HEK293 (cell line): ENCODE data around the gene RASA4.
"Not testable (repeated sequence)": the region's sequence is repeated elsewhere in the genome, so short reads cannot be mapped to it uniquely, and the experiment has no call there.

Source experiments
- CTCF ChIP-seq: fragments of 450-650 bp; formaldehyde crosslinking; IDR thresholded peaks from 2 replicates; pipeline ENCODE4 v1.5.1; 2016; ENCODE audit warnings: missing biosample characterization, missing genetic modification characterization
- EGR2 ChIP-seq: fragments of 450-650 bp; formaldehyde crosslinking; IDR thresholded peaks from 2 replicates; pipeline ENCODE4 v1.5.1; 2016; ENCODE audit warnings: low read depth, missing biosample characterization, missing genetic modification characterization
- REST ChIP-seq: fragments of 450-650 bp; formaldehyde crosslinking; IDR thresholded peaks from 2 replicates; pipeline ENCODE4 v1.5.1; 2016; ENCODE audit warnings: missing biosample characterization, missing genetic modification characterization
- YY1 ChIP-seq: fragments of 450-650 bp; formaldehyde crosslinking; IDR thresholded peaks from 2 replicates; pipeline ENCODE4 v1.5.1; 2018; ENCODE audit warnings: missing biosample characterization, missing genetic modification characterization
- ZNF132 ChIP-seq: fragments of 450-650 bp; formaldehyde crosslinking; IDR thresholded peaks from 2 replicates; pipeline ENCODE4 v1.5.1; 2017; ENCODE audit warnings: missing biosample characterization, missing genetic modification characterization, borderline replicate concordance
- ZNF24 ChIP-seq: fragments of 450-650 bp; formaldehyde crosslinking; IDR thresholded peaks from 2 replicates; pipeline ENCODE4 v1.5.1; 2016; ENCODE audit warnings: missing biosample characterization, missing genetic modification characterization
- ZNF660 ChIP-seq: fragments of 450-650 bp; IDR thresholded peaks from 2 replicates; pipeline ENCODE4 v1.5.1; 2018; ENCODE audit warnings: missing biosample characterization, mild to moderate bottlenecking, missing genetic modification characterization
- ZNF704 ChIP-seq: fragments of 450-650 bp; formaldehyde crosslinking; IDR thresholded peaks from 2 replicates; pipeline ENCODE4 v1.5.1; 2016; ENCODE audit warnings: missing biosample characterization, missing genetic modification characterization
- ZNF777 ChIP-seq: fragments of 450-650 bp; formaldehyde crosslinking; IDR thresholded peaks from 2 replicates; pipeline ENCODE4 v1.5.1; 2017; ENCODE audit warnings: missing biosample characterization, missing genetic modification characterization, borderline replicate concordance

GRCh38 chr7:102577315-102578240, 39.0 kb downstream of the RASA4 start:
- not testable (repeated sequence) for TF ChIP-seq ZNF660 (tag by site-specific recombination); CTCF (tag by site-specific recombination); REST (tag by site-specific recombination); ZNF132 (tag by site-specific recombination); EGR2; ZNF777 (tag by site-specific recombination); YY1 (tag by site-specific recombination); ZNF704 (tag by site-specific recombination); ZNF24
